PC-3 (cell line): Measurements from ENCODE around the gene SDK2. TPM values are rescaled to one million over a fixed set of nuclear protein-coding genes. Genes with fewer than 3 reads are reported as not detected.

Source experiments
- ATAC-seq: fragments of 200-7000 bp; cut with Tn5 transposase; 2 replicates; pipeline ENCODE4 v1.9.1; 2020; ENCODE audit warnings: mild to moderate bottlenecking, moderate library complexity
- BruUV-seq: library from RNA; stranded (reverse); fragments of 400-500 nt; replicated peaks from 2 replicates; lab custom pipeline; 2021; lab: Mats Ljungman, UMichigan
- CTCF ChIA-PET: fragments of 300-600 bp; sonication (Branson Sonifier 250); formaldehyde crosslinking; loops from one replicate; lab custom pipeline; 2022; ENCODE audit warnings: antibody characterized with exemption; lab: Charles Lee
- POLR2A ChIA-PET: fragments of 300-600 bp; sonication (Branson Sonifier 250); formaldehyde crosslinking; loops from one replicate; lab custom pipeline; 2022; ENCODE audit warnings: antibody characterized with exemption; ENCODE audit not compliant: unreplicated experiment; lab: Charles Lee
- DNase-seq: peaks from one replicate; pipeline ENCODE4 v3.0.0-alpha.2; 2015
- H2AFZ ChIP-seq: fragments of 300-600 bp; sonication (generic); 2 replicates; pipeline ENCODE4 v1.6.0; 2016; ENCODE audit warnings: antibody characterized with exemption, low read length
- H3F3A ChIP-seq: fragments of 300-600 bp; sonication (generic); one replicate; pipeline ENCODE4 v1.6.0; 2017; ENCODE audit warnings: antibody characterized with exemption, low read length, control low read depth, mild to moderate bottlenecking; ENCODE audit not compliant: unreplicated experiment
- H3K27ac ChIP-seq: fragments of 300-600 bp; sonication (generic); 2 replicates; pipeline ENCODE4 v1.5.1; 2016; ENCODE audit warnings: mild to moderate bottlenecking, low read length
- H3K27me3 ChIP-seq: fragments of 300-600 bp; sonication (generic); 2 replicates; pipeline ENCODE4 v1.6.1; 2016; ENCODE audit warnings: low read length, mixed read lengths
- H3K36me3 ChIP-seq: fragments of 300-600 bp; sonication (generic); 2 replicates; pipeline ENCODE4 v1.6.1; 2016; ENCODE audit warnings: low read depth, mixed run types, low read length, mixed read lengths
- H3K4me1 ChIP-seq: fragments of 300-600 bp; sonication (generic); 2 replicates; pipeline ENCODE4 v1.5.1; 2016; ENCODE audit warnings: low read length; ENCODE audit not compliant: insufficient read depth
- H3K4me2 ChIP-seq: fragments of 300-600 bp; sonication (generic); 2 replicates; pipeline ENCODE4 v1.6.0; 2016; ENCODE audit warnings: low read length
- H3K4me3 ChIP-seq: fragments of 300-600 bp; sonication (generic); 2 replicates; pipeline ENCODE4 v1.5.1; 2016; ENCODE audit warnings: mild to moderate bottlenecking, low read length, mixed read lengths
- H3K79me2 ChIP-seq: fragments of 300-600 bp; sonication (generic); 2 replicates; pipeline ENCODE4 v1.6.1; 2017; ENCODE audit warnings: low read length, mixed read lengths
- H3K9ac ChIP-seq: fragments of 300-600 bp; sonication (generic); 2 replicates; pipeline ENCODE4 v1.6.0; 2016; ENCODE audit warnings: mild to moderate bottlenecking, low read length
- H3K9me2 ChIP-seq: fragments of 300-600 bp; sonication (generic); replicated peaks from 2 replicates; pipeline ENCODE4 v1.6.1; 2016; ENCODE audit warnings: mixed run types, low read length, mixed read lengths
- H3K9me3 ChIP-seq: fragments of 300-600 bp; sonication (generic); 2 replicates; pipeline ENCODE4 v1.6.1; 2016; ENCODE audit warnings: low read length, mixed read lengths
- H4K20me1 ChIP-seq: fragments of 300-600 bp; sonication (generic); 2 replicates; pipeline ENCODE4 v1.6.1; 2016; ENCODE audit warnings: low read length, mixed read lengths
- CTCF ChIP-seq: fragments of 300-600 bp; sonication (generic); conservative IDR thresholded peaks from 2 replicates; pipeline ENCODE4 v1.5.1; 2017; ENCODE audit warnings: antibody characterized with exemption, low read depth, mild to moderate bottlenecking, low read length
- EZH2 ChIP-seq: fragments of 300-600 bp; sonication (generic); IDR thresholded peaks from one replicate; pipeline ENCODE4 v1.6.1; 2017; ENCODE audit warnings: antibody characterized with exemption, mild to moderate bottlenecking, low read length; ENCODE audit not compliant: unreplicated experiment
- EZH2phosphoT487 ChIP-seq: fragments of 300-600 bp; sonication (generic); IDR thresholded peaks from 2 replicates; pipeline ENCODE4 v1.6.1; 2018; ENCODE audit warnings: mild to moderate bottlenecking, antibody characterized with exemption, low read length, borderline replicate concordance
- intact Hi-C: fragments of 100-400 bp; cut with micrococcal nuclease; formaldehyde crosslinking; loops from 2 replicates; pipeline ENCODE4 v1.9.0; 2023
- total RNA-seq: library from RNA; depleted of rRNA; stranded (reverse); fragments of >200 nt; gene quantifications from 2 replicates; pipeline ENCODE4 v1.2.3, GENCODE V29; 2014

SDK2 gene
- total RNA-seq, 1 experiment from 2014 or later, result 0.07 TPM

DNA sequence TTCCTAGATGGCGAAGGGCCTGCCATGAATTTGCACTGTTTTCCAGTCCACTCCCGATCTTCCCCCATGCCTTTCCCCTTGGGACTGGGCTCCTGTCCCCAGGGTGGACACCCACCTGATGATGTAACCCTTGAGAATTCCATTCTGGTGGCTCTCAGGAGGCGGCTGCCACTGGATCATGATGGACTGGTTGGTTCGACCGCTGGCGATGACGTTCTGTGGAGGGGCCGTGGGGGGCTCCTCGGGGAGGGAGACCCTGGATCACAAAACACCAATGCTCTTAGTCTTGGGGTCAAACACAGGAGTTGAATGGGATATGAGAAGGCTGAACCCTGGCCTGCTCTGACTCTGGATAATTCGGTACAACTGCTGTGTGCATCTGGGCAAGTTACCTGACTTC, 225.2 kb downstream of the SDK2 start:
- Histone ChIP-seq H3K4me1 (peaks cover 4% of the 10 kb centered on the region), H3K79me2 (no peaks in the 10 kb centered on the region), H3K4me3 (no peak overlapping the region), H3K36me3 (no peaks in the 10 kb centered on the region), H3K4me2 (no peak overlapping the region), H3K9me2 (no peaks in the 10 kb centered on the region), H3F3A (no peaks in the 10 kb centered on the region), H2AFZ (no peak overlapping the region), H4K20me1 (no peaks in the 10 kb centered on the region), H3K27me3 (no peaks in the 10 kb centered on the region), H3K9me3 (no peaks in the 10 kb centered on the region), H3K27ac (no peak overlapping the region), H3K9ac (no peak overlapping the region)
- DNase-seq (no peak), ATAC-seq (no peak)
- ChIA-PET POLR2A (no interaction called here), CTCF (no interaction called here)
- BruUV-seq, result no TSS peak
- intact Hi-C loops, result no loop called here
- TF ChIP-seq EZH2 (no peak), CTCF (no peak), EZH2phosphoT487 (no peak)

- Histone ChIP-seq H3K4me3 (no peak overlapping the region), H3K79me2 (no peaks in the 10 kb centered on the region), H4K20me1 (no peaks in the 10 kb centered on the region), H2AFZ (no peak overlapping the region), H3K4me2 (no peak overlapping the region), H3K4me1 (no peaks in the 10 kb centered on the region), H3K9me3 (no peaks in the 10 kb centered on the region), H3K27me3 (no peaks in the 10 kb centered on the region), H3K36me3 (no peaks in the 10 kb centered on the region), H3K9ac (no peak overlapping the region), H3K27ac (no peak overlapping the region), H3F3A (no peaks in the 10 kb centered on the region), H3K9me2 (no peaks in the 10 kb centered on the region)
- no TSS peak for BruUV-seq
- POLR2A ChIA-PET, result no interaction called here
- TF ChIP-seq EZH2, result no peak
- no peak for TF ChIP-seq EZH2phosphoT487
- no peak for TF ChIP-seq CTCF
- DNase-seq (no peak), ATAC-seq (no peak)
- intact Hi-C loops, result no loop called here
- CTCF ChIA-PET, result no interaction called here
Measured at GRCh38 chr17:73415782-73416181, 228.5 kb downstream of the SDK2 start.

- no peaks in the 10 kb centered on the region for H3K9me2 ChIP-seq
- H3K27ac ChIP-seq, result no peak overlapping the region
- no peak overlapping the region for H3K4me2 ChIP-seq
- no peaks in the 10 kb centered on the region for H3K9me3 ChIP-seq
- no peak overlapping the region for H3K9ac ChIP-seq
- ChIA-PET POLR2A (no interaction called here), CTCF (no interaction called here)
- intact Hi-C loops, result no loop called here
- no peaks in the 10 kb centered on the region for H3K36me3 ChIP-seq
- H4K20me1 ChIP-seq, result no peaks in the 10 kb centered on the region
- H2AFZ ChIP-seq, result no peak overlapping the region
- no peaks in the 10 kb centered on the region for H3F3A ChIP-seq
- ATAC-seq (no peak), DNase-seq (no peak)
- H3K27me3 ChIP-seq, result no peaks in the 10 kb centered on the region
- H3K79me2 ChIP-seq, result no peaks in the 10 kb centered on the region
- no TSS peak for BruUV-seq
- TF ChIP-seq EZH2 (no peak), EZH2phosphoT487 (no peak), CTCF (no peak)
- H3K4me1 ChIP-seq, result no peaks in the 10 kb centered on the region
- no peak overlapping the region for H3K4me3 ChIP-seq
Measured at GRCh38 chr17:73414171-73414955, 229.9 kb downstream of the SDK2 start.
